ENCODE data around the gene TMEM248.

- TF ChIP-seq, protein P1, sequence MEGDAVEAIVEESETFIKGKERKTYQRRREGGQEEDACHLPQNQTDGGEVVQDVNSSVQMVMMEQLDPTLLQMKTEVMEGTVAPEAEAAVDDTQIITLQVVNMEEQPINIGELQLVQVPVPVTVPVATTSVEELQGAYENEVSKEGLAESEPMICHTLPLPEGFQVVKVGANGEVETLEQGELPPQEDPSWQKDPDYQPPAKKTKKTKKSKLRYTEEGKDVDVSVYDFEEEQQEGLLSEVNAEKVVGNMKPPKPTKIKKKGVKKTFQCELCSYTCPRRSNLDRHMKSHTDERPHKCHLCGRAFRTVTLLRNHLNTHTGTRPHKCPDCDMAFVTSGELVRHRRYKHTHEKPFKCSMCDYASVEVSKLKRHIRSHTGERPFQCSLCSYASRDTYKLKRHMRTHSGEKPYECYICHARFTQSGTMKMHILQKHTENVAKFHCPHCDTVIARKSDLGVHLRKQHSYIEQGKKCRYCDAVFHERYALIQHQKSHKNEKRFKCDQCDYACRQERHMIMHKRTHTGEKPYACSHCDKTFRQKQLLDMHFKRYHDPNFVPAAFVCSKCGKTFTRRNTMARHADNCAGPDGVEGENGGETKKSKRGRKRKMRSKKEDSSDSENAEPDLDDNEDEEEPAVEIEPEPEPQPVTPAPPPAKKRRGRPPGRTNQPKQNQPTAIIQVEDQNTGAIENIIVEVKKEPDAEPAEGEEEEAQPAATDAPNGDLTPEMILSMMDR (conservative IDR thresholded peaks at IDR 0.05): no peak
- no peak for TF ChIP-seq ZFX (IDR thresholded peaks at IDR 0.05)
Observed at GRCh38 chr7:66960192-66960591, 39.2 kb downstream of the TMEM248 start.
